Ishikawa (cell line): ENCODE results near the gene RPS6KA2.

Experiments
- CEBPB ChIP-seq: IDR thresholded peaks from 2 replicates; pipeline ENCODE4 v1.6.1; 2012
- CREB1 ChIP-seq: IDR thresholded peaks from 2 replicates; pipeline ENCODE4 v1.6.1; 2012; ENCODE audit warnings: low read depth
- EGR1 ChIP-seq: IDR thresholded peaks from 2 replicates; pipeline ENCODE4 v1.6.1; 2012
- EP300 ChIP-seq: IDR thresholded peaks from 2 replicates; pipeline ENCODE4 v1.6.1; 2012; ENCODE audit warnings: borderline replicate concordance
- FOXM1 ChIP-seq: IDR thresholded peaks from 2 replicates; pipeline ENCODE4 v1.6.1; 2012; ENCODE audit warnings: low read depth, borderline replicate concordance
- NFIC ChIP-seq: IDR thresholded peaks from 2 replicates; pipeline ENCODE4 v1.6.1; 2012
- RAD21 ChIP-seq: IDR thresholded peaks from 2 replicates; pipeline ENCODE4 v1.6.1; 2012; ENCODE audit warnings: low read depth
- TAF1 ChIP-seq: IDR thresholded peaks from 2 replicates; pipeline ENCODE4 v1.6.1; 2012; ENCODE audit warnings: low read depth, mild to moderate bottlenecking
- TCF12 ChIP-seq: IDR thresholded peaks from 2 replicates; pipeline ENCODE4 v1.6.1; 2012; ENCODE audit warnings: low read depth
- TEAD4 ChIP-seq: IDR thresholded peaks from 2 replicates; pipeline ENCODE4 v1.6.1; 2012
- YY1 ChIP-seq: IDR thresholded peaks from 2 replicates; pipeline ENCODE4 v1.6.1; 2012; ENCODE audit warnings: low read depth
- ZBTB7A ChIP-seq: IDR thresholded peaks from 2 replicates; pipeline ENCODE4 v1.6.1; 2012; ENCODE audit warnings: low read depth
- TF ChIP-seq, protein P1 (sequence below): IDR thresholded peaks from 2 replicates; pipeline ENCODE4 v1.6.1; 2012
- TF ChIP-seq, protein P2 (sequence below): IDR thresholded peaks from 2 replicates; pipeline ENCODE4 v1.6.1; 2012
- TF ChIP-seq, protein P3 (sequence below): IDR thresholded peaks from 2 replicates; pipeline ENCODE4 v1.6.1; 2012; ENCODE audit warnings: low read depth, mild to moderate bottlenecking

Gene RPS6KA2

DNA sequence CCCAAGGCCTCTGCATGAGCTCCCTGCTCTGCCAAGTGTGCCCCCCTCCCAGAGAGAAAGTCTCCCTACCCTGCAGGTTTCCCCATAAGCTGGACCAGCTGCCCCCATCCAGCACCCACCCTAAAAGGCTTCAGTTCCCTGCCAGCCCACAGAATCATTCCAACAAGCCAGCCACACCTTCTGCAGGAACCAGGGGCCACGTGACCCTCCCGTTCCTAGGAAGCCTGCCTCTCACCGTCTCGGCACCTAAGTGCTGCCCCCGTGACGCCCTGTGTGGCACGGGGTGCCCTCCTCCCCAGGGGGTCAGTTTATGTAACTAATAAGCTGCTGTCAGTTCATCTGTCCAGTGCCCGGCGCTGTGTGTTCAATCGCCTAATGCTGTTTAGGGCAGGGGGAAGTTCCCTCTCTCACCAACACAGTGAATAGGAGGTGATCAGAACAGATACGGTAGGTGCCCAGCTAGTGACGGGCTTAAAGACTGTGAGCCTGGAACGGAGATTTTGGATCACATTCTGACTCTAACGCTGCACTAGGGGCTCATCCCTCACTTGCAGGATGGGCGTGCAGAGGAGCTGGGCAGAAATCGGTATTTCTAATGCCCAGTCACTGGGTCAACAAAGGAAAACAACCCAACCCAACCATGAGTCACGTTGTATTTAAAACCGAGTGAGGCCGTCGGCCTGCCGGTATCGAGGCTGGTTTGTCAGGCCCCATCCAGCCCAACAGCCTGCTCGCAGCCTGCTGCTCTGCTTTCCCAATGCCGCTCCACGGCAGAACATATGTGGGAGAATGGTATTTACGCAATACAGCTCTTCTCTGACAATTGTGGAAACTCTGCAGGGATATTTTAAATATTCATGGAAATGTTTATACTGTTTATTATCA is 96.6 kb downstream of the RPS6KA2 start:
- no peak for TF ChIP-seq TCF12

DNA sequence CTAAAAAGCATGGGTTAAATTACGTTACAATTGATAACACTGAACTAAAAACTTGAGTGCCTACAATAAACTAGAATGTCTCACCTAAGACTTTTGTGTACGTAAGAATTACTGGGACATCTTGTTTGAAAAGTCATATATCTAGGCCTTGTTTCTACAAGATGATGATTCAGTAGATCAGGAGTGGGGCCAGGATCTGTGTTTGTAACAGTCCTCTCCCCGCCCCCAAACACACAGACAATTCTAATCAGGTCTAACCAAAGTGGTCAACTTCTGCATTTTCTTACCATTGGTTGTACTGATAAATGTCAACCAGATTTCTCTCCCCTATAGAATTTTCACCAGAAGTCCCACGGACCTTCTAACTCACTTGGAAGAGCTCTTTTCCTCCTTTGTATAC is 97.5 kb downstream of the RPS6KA2 start:
- no peak for TF ChIP-seq ZBTB7A
- TF ChIP-seq, protein P1, sequence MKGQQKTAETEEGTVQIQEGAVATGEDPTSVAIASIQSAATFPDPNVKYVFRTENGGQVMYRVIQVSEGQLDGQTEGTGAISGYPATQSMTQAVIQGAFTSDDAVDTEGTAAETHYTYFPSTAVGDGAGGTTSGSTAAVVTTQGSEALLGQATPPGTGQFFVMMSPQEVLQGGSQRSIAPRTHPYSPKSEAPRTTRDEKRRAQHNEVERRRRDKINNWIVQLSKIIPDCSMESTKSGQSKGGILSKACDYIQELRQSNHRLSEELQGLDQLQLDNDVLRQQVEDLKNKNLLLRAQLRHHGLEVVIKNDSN = no peak
- no peak for TF ChIP-seq TAF1
- TF ChIP-seq CREB1 = no peak
- TF ChIP-seq, protein P2, sequence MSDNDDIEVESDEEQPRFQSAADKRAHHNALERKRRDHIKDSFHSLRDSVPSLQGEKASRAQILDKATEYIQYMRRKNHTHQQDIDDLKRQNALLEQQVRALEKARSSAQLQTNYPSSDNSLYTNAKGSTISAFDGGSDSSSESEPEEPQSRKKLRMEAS = no peak
- no peak for TF ChIP-seq NFIC
- no peak for TF ChIP-seq EGR1
- TF ChIP-seq FOXM1 = no peak
- TF ChIP-seq TCF12 = no peak
- TF ChIP-seq RAD21 = no peak
- TF ChIP-seq YY1 = no peak
- TF ChIP-seq TEAD4 = no peak
- no peak for TF ChIP-seq CEBPB
- TF ChIP-seq, protein P3, sequence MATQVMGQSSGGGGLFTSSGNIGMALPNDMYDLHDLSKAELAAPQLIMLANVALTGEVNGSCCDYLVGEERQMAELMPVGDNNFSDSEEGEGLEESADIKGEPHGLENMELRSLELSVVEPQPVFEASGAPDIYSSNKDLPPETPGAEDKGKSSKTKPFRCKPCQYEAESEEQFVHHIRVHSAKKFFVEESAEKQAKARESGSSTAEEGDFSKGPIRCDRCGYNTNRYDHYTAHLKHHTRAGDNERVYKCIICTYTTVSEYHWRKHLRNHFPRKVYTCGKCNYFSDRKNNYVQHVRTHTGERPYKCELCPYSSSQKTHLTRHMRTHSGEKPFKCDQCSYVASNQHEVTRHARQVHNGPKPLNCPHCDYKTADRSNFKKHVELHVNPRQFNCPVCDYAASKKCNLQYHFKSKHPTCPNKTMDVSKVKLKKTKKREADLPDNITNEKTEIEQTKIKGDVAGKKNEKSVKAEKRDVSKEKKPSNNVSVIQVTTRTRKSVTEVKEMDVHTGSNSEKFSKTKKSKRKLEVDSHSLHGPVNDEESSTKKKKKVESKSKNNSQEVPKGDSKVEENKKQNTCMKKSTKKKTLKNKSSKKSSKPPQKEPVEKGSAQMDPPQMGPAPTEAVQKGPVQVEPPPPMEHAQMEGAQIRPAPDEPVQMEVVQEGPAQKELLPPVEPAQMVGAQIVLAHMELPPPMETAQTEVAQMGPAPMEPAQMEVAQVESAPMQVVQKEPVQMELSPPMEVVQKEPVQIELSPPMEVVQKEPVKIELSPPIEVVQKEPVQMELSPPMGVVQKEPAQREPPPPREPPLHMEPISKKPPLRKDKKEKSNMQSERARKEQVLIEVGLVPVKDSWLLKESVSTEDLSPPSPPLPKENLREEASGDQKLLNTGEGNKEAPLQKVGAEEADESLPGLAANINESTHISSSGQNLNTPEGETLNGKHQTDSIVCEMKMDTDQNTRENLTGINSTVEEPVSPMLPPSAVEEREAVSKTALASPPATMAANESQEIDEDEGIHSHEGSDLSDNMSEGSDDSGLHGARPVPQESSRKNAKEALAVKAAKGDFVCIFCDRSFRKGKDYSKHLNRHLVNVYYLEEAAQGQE = no peak
- TF ChIP-seq EP300 = no peak

DNA sequence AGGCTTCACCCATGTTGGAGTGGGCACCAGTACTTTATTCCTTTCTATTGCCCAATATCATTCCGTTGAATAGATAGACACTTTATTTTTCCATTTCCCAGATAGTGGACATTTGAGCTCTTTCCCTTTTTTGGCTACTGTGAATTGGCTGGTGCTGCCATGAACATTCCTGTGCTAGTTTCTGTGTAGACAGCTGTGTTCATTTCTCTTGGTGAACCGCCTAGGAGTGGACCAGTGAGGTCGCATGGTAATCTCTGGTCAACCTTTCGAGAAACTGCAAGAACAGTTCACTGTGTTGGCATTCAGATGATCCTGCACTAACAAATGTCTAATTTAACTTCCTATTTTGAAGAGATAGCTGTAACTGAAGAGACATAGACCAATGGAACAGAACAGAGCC is 99.2 kb downstream of the RPS6KA2 start:
- TF ChIP-seq NFIC (no peak), YY1 (no peak), EP300 (no peak)
- TF ChIP-seq, protein P2 = no peak

DNA sequence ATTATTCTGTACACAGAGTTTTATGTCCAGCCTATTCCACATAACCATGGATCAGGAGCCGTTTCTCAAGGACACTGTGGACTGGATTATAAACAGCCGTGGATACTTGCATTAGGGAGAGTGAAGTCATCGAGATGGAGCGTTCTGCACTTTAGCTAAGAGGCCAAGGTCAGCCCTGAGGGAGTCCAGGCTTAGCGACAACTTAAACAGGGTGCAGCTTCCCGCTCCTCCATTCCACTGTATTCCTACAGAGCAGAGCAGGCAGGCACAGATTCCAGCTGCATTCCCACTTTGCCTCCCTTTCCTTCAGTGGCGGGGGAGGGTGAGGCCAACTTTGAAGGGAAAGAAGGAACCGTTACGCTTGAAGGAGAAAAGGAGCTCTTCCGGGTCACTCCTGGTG is 100.1 kb downstream of the RPS6KA2 start:
- no peak for TF ChIP-seq TCF12
- TF ChIP-seq, protein P2 = no peak
- TF ChIP-seq ZBTB7A = no peak
- TF ChIP-seq, protein P1 = no peak
- TF ChIP-seq EGR1 = no peak
- TF ChIP-seq TEAD4 = no peak
- TF ChIP-seq TAF1 = no peak
- no peak for TF ChIP-seq RAD21
- TF ChIP-seq CREB1 = no peak
- TF ChIP-seq FOXM1 = no peak
- no peak for TF ChIP-seq YY1
- no peak for TF ChIP-seq CEBPB

DNA sequence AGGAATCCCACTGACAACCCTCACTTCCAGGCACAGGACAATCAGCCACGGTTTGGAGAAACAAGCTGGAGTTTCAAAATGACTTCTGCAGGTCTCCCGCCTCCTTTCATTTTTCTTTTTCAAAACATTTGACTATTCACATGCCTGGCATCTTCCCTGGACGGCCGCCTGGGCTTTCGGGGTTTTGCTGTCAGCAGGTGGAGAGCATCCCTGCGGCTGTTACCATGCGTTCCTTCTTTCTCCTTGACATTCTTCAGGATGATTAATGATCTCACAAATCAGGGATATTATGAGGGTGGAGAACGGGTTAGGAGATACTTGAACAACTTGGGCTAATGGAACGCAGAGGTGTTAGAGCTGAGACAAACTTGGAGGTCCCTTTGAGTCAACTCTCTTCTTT is 101.5 kb downstream of the RPS6KA2 start:
- TF ChIP-seq, protein P1 = no peak
- TF ChIP-seq TCF12 = no peak
- TF ChIP-seq TEAD4 = no peak
- TF ChIP-seq, protein P2 = no peak
- TF ChIP-seq CREB1 = no peak
- TF ChIP-seq CEBPB = no peak
- no peak for TF ChIP-seq EP300
- TF ChIP-seq, protein P3 = no peak
- no peak for TF ChIP-seq YY1
- TF ChIP-seq RAD21 = no peak
- no peak for TF ChIP-seq FOXM1
- TF ChIP-seq EGR1 = no peak
- no peak for TF ChIP-seq ZBTB7A
- TF ChIP-seq NFIC = no peak
- no peak for TF ChIP-seq TAF1
